H1 (cell line): ENCODE data around the gene CUBN. TPM values are rescaled to one million over a fixed set of nuclear protein-coding genes. Genes with fewer than 3 reads are reported as not detected.

ENCODE experiments used
- CTCF ChIA-PET: fragments of 300-600 bp; sonication (Branson Sonifier 250); formaldehyde crosslinking; loops from one replicate; lab custom pipeline; 2021; ENCODE audit not compliant: partially characterized antibody; lab: Charles Lee
- POLR2A ChIA-PET: fragments of 300-600 bp; sonication (Branson Sonifier 250); formaldehyde crosslinking; loops from one replicate; lab custom pipeline; 2021; ENCODE audit warnings: inconsistent platforms; ENCODE audit not compliant: partially characterized antibody; lab: Charles Lee
- DNase-seq, 2 experiments: peaks; one replicate each; pipeline versions ENCODE4 v3.0.0 to v3.0.0-alpha.2; 2010 to 2022; ENCODE audit warnings: low spot score in 2 of 2, low read depth in 1 of 2, mixed read lengths in 1 of 2
- FAIRE-seq: peaks from 2 replicates; lab custom pipeline; 2011; peaks lifted over from hg19 to GRCh38; lab: Jason Lieb, UNC
- H2AFZ ChIP-seq: 2 replicates; pipeline ENCODE4 v1.8.1; 2012; ENCODE audit warnings: low read length, inconsistent platforms
- H2AK5ac ChIP-seq: 2 replicates; pipeline ENCODE4 v1.6.1; 2013; ENCODE audit warnings: low read depth, low read length
- H2BK120ac ChIP-seq: replicated peaks from 2 replicates; pipeline ENCODE3; 2013; ENCODE audit warnings: low read depth, low read length, inconsistent platforms
- H2BK12ac ChIP-seq: 2 replicates; pipeline ENCODE4 v1.6.1; 2013; ENCODE audit warnings: low read depth, low read length
- H2BK15ac ChIP-seq: 2 replicates; pipeline ENCODE4 v1.6.1; 2013; ENCODE audit warnings: low read length
- H2BK20ac ChIP-seq: 2 replicates; pipeline ENCODE4 v1.6.1; 2013; ENCODE audit warnings: low read length
- H2BK5ac ChIP-seq: 2 replicates; pipeline ENCODE4 v1.6.1; 2013; ENCODE audit warnings: low read depth, low read length
- H3K14ac ChIP-seq: 2 replicates; pipeline ENCODE4 v1.6.1; 2013; ENCODE audit warnings: inconsistent platforms; ENCODE audit not compliant: insufficient read length
- H3K18ac ChIP-seq: 2 replicates; pipeline ENCODE4 v1.6.1; 2013; ENCODE audit warnings: low read length; ENCODE audit errors: extremely low read depth
- H3K23ac ChIP-seq: 2 replicates; pipeline ENCODE4 v1.6.1; 2013; ENCODE audit warnings: inconsistent platforms; ENCODE audit not compliant: insufficient read length
- H3K23me2 ChIP-seq: 2 replicates; pipeline ENCODE4 v1.6.1; 2013; ENCODE audit warnings: low read depth, low read length
- H3K27ac ChIP-seq: 2 replicates; pipeline ENCODE4 v1.6.1; 2011; ENCODE audit warnings: low read depth, low read length, inconsistent platforms
- H3K27me3 ChIP-seq, 4 experiments: replicated peaks in 1 of 4; 1 replicate in 1 of 4; 2 replicates in 3 of 4; pipeline versions ENCODE4 v1.6.1 to v1.8.1; 2011 to 2013; ENCODE audit warnings: low read length in 3 of 4, mild to moderate bottlenecking in 3 of 4, inconsistent platforms in 2 of 4, mixed read lengths in 2 of 4, moderate library complexity in 1 of 4; ENCODE audit not compliant: control insufficient read depth in 3 of 4, insufficient read depth in 3 of 4; ENCODE audit errors: extremely low read depth in 1 of 4
- H3K36me3 ChIP-seq, 4 experiments: 2 replicates each; pipeline versions ENCODE4 v1.6.1 to v1.8.1; 2011 to 2013; ENCODE audit warnings: mild to moderate bottlenecking in 4 of 4, low read length in 3 of 4, moderate library complexity in 2 of 4, control low read depth in 1 of 4, inconsistent platforms in 1 of 4; ENCODE audit not compliant: insufficient read depth in 4 of 4, control insufficient read depth in 2 of 4
- H3K4ac ChIP-seq: replicated peaks from 2 replicates; pipeline ENCODE3; 2013; ENCODE audit warnings: low read length, low read depth, mixed read lengths, inconsistent platforms; ENCODE audit not compliant: insufficient read length
- H3K4me1 ChIP-seq, 4 experiments: replicated peaks in 1 of 4; 1 replicate in 1 of 4; 2 replicates in 3 of 4; pipeline versions ENCODE4 v1.6.1 to v1.8.1; 2011 to 2013; ENCODE audit warnings: low read length in 3 of 4, inconsistent platforms in 2 of 4, mixed read lengths in 1 of 4; ENCODE audit not compliant: insufficient read depth in 4 of 4, control insufficient read depth in 3 of 4
- H3K4me2 ChIP-seq, 2 experiments: 2 replicates each; pipeline versions ENCODE4 v1.6.1 to v1.8.1; 2011 to 2013; ENCODE audit warnings: low read depth in 2 of 2, low read length in 2 of 2, control low read depth in 1 of 2, inconsistent platforms in 1 of 2, mild to moderate bottlenecking in 1 of 2; ENCODE audit not compliant: insufficient read depth in 1 of 2
- H3K4me3 ChIP-seq, 4 experiments: fragments of 200-600, 300-600 bp in 1 of 4; sonication (generic), shearing (Covaris generic), sonication (Bioruptor Twin) in 1 of 4; 2 replicates each; pipeline versions ENCODE4 v1.5.1 to v1.8.1; 2011 to 2016; ENCODE audit warnings: low read length in 4 of 4, low read depth in 3 of 4, control low read depth in 2 of 4, inconsistent platforms in 2 of 4, mild to moderate bottlenecking in 2 of 4, mixed read lengths in 1 of 4, moderate library complexity in 1 of 4; ENCODE audit not compliant: insufficient read depth in 2 of 4; ENCODE audit errors: extremely low read depth in 1 of 4
- H3K56ac ChIP-seq: replicated peaks from 2 replicates; pipeline ENCODE3; 2013; ENCODE audit warnings: low read depth, mild to moderate bottlenecking, mixed read lengths, low read length, inconsistent platforms; ENCODE audit not compliant: insufficient read length
- H3K79me1 ChIP-seq: 2 replicates; pipeline ENCODE4 v1.6.1; 2013; ENCODE audit warnings: low read depth, low read length, control low read depth
- H3K79me2 ChIP-seq, 2 experiments: 2 replicates each; pipeline versions ENCODE4 v1.6.1 to v1.8.1; 2012 to 2013; ENCODE audit warnings: low read length in 2 of 2, mild to moderate bottlenecking in 2 of 2, inconsistent platforms in 1 of 2; ENCODE audit not compliant: insufficient read depth in 2 of 2, control insufficient read depth in 1 of 2
- H3K9ac ChIP-seq, 4 experiments: replicated peaks in 1 of 4; 1 replicate in 1 of 4; 2 replicates in 3 of 4; pipeline versions ENCODE4 v1.6.1 to v1.8.1; 2011 to 2013; ENCODE audit warnings: low read depth in 3 of 4, low read length in 3 of 4, control low read depth in 2 of 4, mild to moderate bottlenecking in 2 of 4, moderate library complexity in 2 of 4, inconsistent platforms in 1 of 4; ENCODE audit errors: extremely low read depth in 1 of 4
- H3K9me3 ChIP-seq, 2 experiments: 2 replicates each; pipeline versions ENCODE4 v1.6.1 to v1.8.1; 2012 to 2013; ENCODE audit warnings: mild to moderate bottlenecking in 2 of 2, moderate library complexity in 2 of 2, control low read depth in 1 of 2, inconsistent platforms in 1 of 2, low read depth in 1 of 2, low read length in 1 of 2, mixed read lengths in 1 of 2; ENCODE audit not compliant: insufficient read depth in 2 of 2
- H4K20me1 ChIP-seq, 2 experiments: replicated peaks in 1 of 2; 2 replicates each; pipeline versions ENCODE3 to v1.8.1; 2011 to 2013; ENCODE audit warnings: inconsistent platforms in 2 of 2, low read length in 2 of 2, mild to moderate bottlenecking in 1 of 2; ENCODE audit not compliant: insufficient read depth in 2 of 2, control insufficient read depth in 1 of 2
- H4K5ac ChIP-seq: 2 replicates; pipeline ENCODE4 v1.6.1; 2013; ENCODE audit warnings: low read length, low read depth, mixed read lengths, inconsistent platforms; ENCODE audit not compliant: insufficient read length
- H4K8ac ChIP-seq: 2 replicates; pipeline ENCODE4 v1.8.0; 2013; ENCODE audit warnings: mild to moderate bottlenecking, moderate library complexity, low read length, inconsistent platforms; ENCODE audit not compliant: insufficient read depth; ENCODE audit errors: extremely low read depth
- H4K91ac ChIP-seq: replicated peaks from 2 replicates; pipeline ENCODE3; 2013; ENCODE audit warnings: low read length, mixed read lengths, inconsistent platforms; ENCODE audit not compliant: insufficient read length
- ATF3 ChIP-seq: IDR thresholded peaks from 2 replicates; pipeline ENCODE4 v1.6.1; 2011; ENCODE audit warnings: low read depth, mild to moderate bottlenecking, low read length; ENCODE audit not compliant: insufficient read depth
- BRCA1 ChIP-seq: IDR thresholded peaks from 2 replicates; pipeline ENCODE4 v1.6.1; 2012; ENCODE audit warnings: low read depth, low read length, improper control_type of control experiment
- CHD1 ChIP-seq: IDR thresholded peaks from 2 replicates; pipeline ENCODE4 v1.6.1; 2012; ENCODE audit warnings: low read depth, low read length, improper control_type of control experiment
- EGR1 ChIP-seq: IDR thresholded peaks from 2 replicates; pipeline ENCODE4 v1.6.1; 2011; ENCODE audit warnings: low read depth, low read length, borderline replicate concordance
- NRF1 ChIP-seq: IDR thresholded peaks from 2 replicates; pipeline ENCODE4 v1.6.1; 2011; ENCODE audit warnings: mild to moderate bottlenecking, low read depth, low read length, improper control_type of control experiment
- PHF8 ChIP-seq: fragments of 200-600 bp; sonication (generic); conservative IDR thresholded peaks from 2 replicates; pipeline ENCODE4 v1.7.1; 2012; ENCODE audit warnings: low read depth, mild to moderate bottlenecking, inconsistent platforms, low read length, moderate library complexity
- POU5F1 ChIP-seq: IDR thresholded peaks from 2 replicates; pipeline ENCODE4 v1.6.1; 2011; ENCODE audit warnings: low read depth, mild to moderate bottlenecking, low read length, moderate library complexity
- RXRA ChIP-seq: IDR thresholded peaks from 2 replicates; pipeline ENCODE4 v1.6.1; 2011; ENCODE audit warnings: low read depth, mild to moderate bottlenecking, low read length, moderate library complexity; ENCODE audit not compliant: insufficient read depth
- SAP30 ChIP-seq: fragments of 300-600 bp; sonication (generic); IDR thresholded peaks from 2 replicates; pipeline ENCODE4 v1.7.1; 2012; ENCODE audit warnings: low read length, moderate library complexity, mild to moderate bottlenecking, inconsistent platforms; ENCODE audit not compliant: insufficient read depth, insufficient replicate concordance
- SIN3A ChIP-seq, 2 experiments: IDR thresholded peaks in 1 of 2; conservative IDR thresholded peaks in 1 of 2; 2 replicates each; pipeline ENCODE4 v1.6.1; 2011 to 2012; ENCODE audit warnings: low read length in 2 of 2, improper control_type of control experiment in 1 of 2, low read depth in 1 of 2, mild to moderate bottlenecking in 1 of 2
- SIX5 ChIP-seq: IDR thresholded peaks from 2 replicates; pipeline ENCODE4 v1.6.1; 2011; ENCODE audit warnings: mild to moderate bottlenecking, low read depth, low read length
- SRF ChIP-seq: IDR thresholded peaks from 2 replicates; pipeline ENCODE4 v1.6.1; 2011; ENCODE audit warnings: mild to moderate bottlenecking, low read depth, low read length, moderate library complexity
- TCF12 ChIP-seq: IDR thresholded peaks from 2 replicates; pipeline ENCODE4 v1.6.1; 2011; ENCODE audit warnings: low read depth, mild to moderate bottlenecking, low read length
- YY1 ChIP-seq: IDR thresholded peaks from 2 replicates; pipeline ENCODE4 v1.6.1; 2011; ENCODE audit warnings: low read depth, mild to moderate bottlenecking, low read length
- WGBS, 2 experiments: shearing (Covaris generic) in 1 of 2; methylation state at CpG; one replicate each; pipeline versions ENCODE4 v1.1.6 to v1.1.7; 2013 to 2015; ENCODE audit warnings: low lambda C conversion rate in 2 of 2, mixed read lengths in 2 of 2, inconsistent platforms in 1 of 2, low coverage in 1 of 2, missing lambda C conversion rate in 1 of 2; ENCODE audit not compliant: insufficient replicate concordance in 2 of 2, insufficient coverage in 1 of 2, insufficient read length in 1 of 2; ENCODE audit errors: extremely low coverage in 1 of 2, missing lambda C conversion rate in 1 of 2; 5-methylcytosine and 5-hydroxymethylcytosine counted together
- polyA plus RNA-seq, 7 experiments: library from polyadenylated mRNA; depleted of rRNA in 3 of 7; stranded (reverse) in 5 of 7; unstranded in 2 of 7; fragments of >200 nt in 5 of 7; fragments of 200-250 nt in 2 of 7; gene quantifications; 1 replicate in 5 of 7; 2 replicates in 1 of 7; 4 replicates in 1 of 7; pipeline versions ENCODE4 v1.2.1 to v1.2.3, GENCODE V29; 2011 to 2013; ENCODE audit warnings: missing spikeins in 2 of 7, mixed read lengths in 2 of 7
- total RNA-seq: library from RNA; stranded (reverse); fragmentation: NEBNext Ultra II Directional; extraction: Animal tissue kit (Norgen Biotek cat#: 25700); gene quantifications from 2 replicates; pipeline ENCODE4 v1.2.1, GENCODE V29; 2021

CUBN gene
- total and polyA plus RNA-seq, 2 of the 8 experiments (the other 6 are each of a cell fraction or from before 2014, with no cell fraction given): 0.04 to 0.08 TPM

- H2BK20ac ChIP-seq: no peak overlapping the region
- no peaks in the 10 kb centered on the region for H3K79me2 ChIP-seq
- no peak overlapping the region for H2BK15ac ChIP-seq
- POLR2A ChIA-PET: no interaction called here
- H2BK5ac ChIP-seq: no peak overlapping the region
- no peak overlapping the region for H3K4ac ChIP-seq
- CTCF ChIA-PET: interaction anchor here (1.0 kb wide), 1 partner anchor 95 kb away, joined by 5 read pairs; no protein-coding TSS in a partner anchor
- no peak overlapping the region for H3K14ac ChIP-seq
- no peak overlapping the region for H2AK5ac ChIP-seq
- H3K79me1 ChIP-seq: no peaks in the 10 kb centered on the region
- no peak overlapping the region for H2BK120ac ChIP-seq
- FAIRE-seq (no peak), DNase-seq (no peak)
- no peak overlapping the region for H2AFZ ChIP-seq
- H4K8ac ChIP-seq: no peak overlapping the region
- H3K4me2 ChIP-seq: no peak overlapping the region
- H3K4me1 ChIP-seq: no peaks in the 10 kb centered on the region
- H3K18ac ChIP-seq: no peak overlapping the region
- no peaks in the 10 kb centered on the region for H4K20me1 ChIP-seq
- H3K9me3 ChIP-seq: no peaks in the 10 kb centered on the region
- H4K5ac ChIP-seq: no peak overlapping the region
- H3K27me3 ChIP-seq: no peaks in the 10 kb centered on the region
- no peak overlapping the region for H3K23ac ChIP-seq
- H3K4me3 ChIP-seq: no peak overlapping the region
- 88% methylated on average over 1 of the region's 1 CpG; no CpG with 5 or more reads in 1 of the 2 experiments for WGBS, 2 experiments
- H3K9ac ChIP-seq: no peak overlapping the region
- H4K91ac ChIP-seq: no peak overlapping the region
- no peaks in the 10 kb centered on the region for H3K36me3 ChIP-seq
- H3K56ac ChIP-seq: no peak overlapping the region
- H2BK12ac ChIP-seq: no peak overlapping the region
- H3K23me2 ChIP-seq: no peaks in the 10 kb centered on the region
- no peak overlapping the region for H3K27ac ChIP-seq
- TF ChIP-seq ATF3 (no peak), SIX5 (no peak), PHF8 (no peak), SAP30 (no peak), SRF (no peak), TCF12 (no peak), EGR1 (no peak), RXRA (no peak), YY1 (no peak), POU5F1 (no peak), CHD1 (no peak), SIN3A (conservative IDR thresholded peaks at IDR 0.05 in 1 of 2, IDR thresholded peaks at IDR 0.05 in 1 of 2; ENCODE audit: low read depth in 1 of 2, low read length in 2 of 2) (no peak), NRF1 (no peak), BRCA1 (no peak)
These were observed 220.3 kb downstream of the CUBN start for GRCh38 chr10:16909271-16909767.
